Neural progenitor cell (in vitro differentiated cells): ENCODE data around the gene PLXNA4. TPM values are rescaled to one million over a fixed set of nuclear protein-coding genes. Genes with fewer than 3 reads are reported as not detected.

ENCODE experiments used
- DNase-seq: peaks from one replicate; pipeline ENCODE4 v3.0.0-alpha.2; 2016; ENCODE audit warnings: low spot score
- H2AFZ ChIP-seq: fragments of 200-600 bp; sonication (generic); replicated peaks from 2 replicates; pipeline ENCODE4 v1.6.1; 2016; ENCODE audit warnings: antibody characterized with exemption
- H3F3A ChIP-seq: fragments of 200-600 bp; sonication (generic); 2 replicates; pipeline ENCODE4 v1.6.1; 2016; ENCODE audit warnings: antibody characterized with exemption, low read depth
- H3K27ac ChIP-seq: fragments of 200-600 bp; sonication (generic); 2 replicates; pipeline ENCODE4 v1.5.1; 2016; ENCODE audit warnings: mild to moderate bottlenecking
- H3K27me3 ChIP-seq: fragments of 200-600 bp; sonication (generic); 2 replicates; pipeline ENCODE4 v1.6.1; 2016; ENCODE audit warnings: mild to moderate bottlenecking, moderate library complexity
- H3K36me3 ChIP-seq: fragments of 200-600 bp; sonication (generic); 2 replicates; pipeline ENCODE4 v1.5.1; 2016
- H3K4me1 ChIP-seq: fragments of 200-600 bp; sonication (generic); 2 replicates; pipeline ENCODE4 v1.6.1; 2016; ENCODE audit warnings: mixed run types
- H3K4me2 ChIP-seq: fragments of 200-600 bp; sonication (generic); 2 replicates; pipeline ENCODE4 v1.6.1; 2016
- H3K4me3 ChIP-seq: fragments of 200-600 bp; sonication (generic); 2 replicates; pipeline ENCODE4 v1.5.1; 2016
- H3K79me2 ChIP-seq: fragments of 200-600 bp; sonication (generic); 2 replicates; pipeline ENCODE4 v1.6.1; 2016; ENCODE audit warnings: low read depth
- H3K9ac ChIP-seq: fragments of 200-600 bp; sonication (generic); 2 replicates; pipeline ENCODE4 v1.6.1; 2016
- H3K9me3 ChIP-seq: fragments of 200-600 bp; sonication (generic); 2 replicates; pipeline ENCODE4 v1.5.1; 2016; ENCODE audit warnings: low read depth
- H4K20me1 ChIP-seq: fragments of 200-600 bp; sonication (generic); 2 replicates; pipeline ENCODE4 v1.6.1; 2016; ENCODE audit warnings: low read depth
- H3K27ac Mint-ChIP-seq: 3 replicates; pipeline ENCODE4 v1.8.0; 2021; ENCODE audit warnings: mixed read lengths
- H3K27me3 Mint-ChIP-seq: 2 replicates; pipeline ENCODE4 v1.8.0; 2022; ENCODE audit warnings: low read depth, mild to moderate bottlenecking, inconsistent platforms, moderate library complexity, mixed read lengths; ENCODE audit not compliant: insufficient read depth
- H3K36me3 Mint-ChIP-seq: 3 replicates; pipeline ENCODE4 v1.8.0; 2021; ENCODE audit warnings: mixed read lengths
- H3K4me1 Mint-ChIP-seq: 3 replicates; pipeline ENCODE4 v1.8.0; 2021; ENCODE audit warnings: mixed read lengths
- H3K4me3 Mint-ChIP-seq: 3 replicates; pipeline ENCODE4 v1.8.0; 2021; ENCODE audit warnings: mild to moderate bottlenecking, moderate library complexity, mixed read lengths
- H3K9me3 Mint-ChIP-seq: 3 replicates; pipeline ENCODE4 v1.8.0; 2020; ENCODE audit warnings: mixed read lengths
- CTCF ChIP-seq: fragments of 200-600 bp; sonication (generic); IDR thresholded peaks from 2 replicates; pipeline ENCODE4 v1.5.1; 2017; ENCODE audit warnings: antibody characterized with exemption, mild to moderate bottlenecking
- EZH2 ChIP-seq: fragments of 200-600 bp; sonication (generic); IDR thresholded peaks from 2 replicates; pipeline ENCODE4 v1.6.1; 2017; ENCODE audit warnings: antibody characterized with exemption, mild to moderate bottlenecking, moderate library complexity
- EZH2phosphoT487 ChIP-seq: fragments of 200-600 bp; sonication (generic); IDR thresholded peaks from 2 replicates; pipeline ENCODE4 v1.6.1; 2017; ENCODE audit warnings: antibody characterized with exemption
- total RNA-seq: library from RNA; depleted of rRNA; stranded (reverse); fragments of >200 nt; gene quantifications from 2 replicates; pipeline ENCODE4 v1.2.3, GENCODE V29; 2015; ENCODE audit warnings: low replicate concordance

The PLXNA4 gene
- total RNA-seq, 1 donor from 2014 or later: 0.49 TPM

DNA sequence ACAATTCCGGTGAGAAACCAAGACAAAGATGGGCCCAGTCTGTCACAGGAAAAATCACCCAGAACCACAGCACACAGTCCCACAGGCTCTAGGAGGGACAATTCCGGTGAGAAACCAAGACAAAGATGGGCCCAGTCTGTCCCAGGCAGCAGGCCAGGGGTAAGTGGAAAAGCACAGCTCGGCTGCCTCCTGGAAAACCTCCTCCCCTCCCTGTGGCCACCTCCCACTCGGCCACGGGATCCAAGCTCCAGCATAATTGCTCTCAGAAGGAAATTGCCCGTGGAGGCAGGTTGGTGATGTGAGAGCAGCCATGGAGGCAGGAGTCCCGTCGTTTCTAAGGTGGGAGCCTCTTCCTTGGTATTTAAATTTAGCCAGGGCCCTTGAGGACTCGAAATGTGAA is 95.7 kb downstream of the PLXNA4 start:
- no peaks in the 10 kb centered on the region for H3K79me2 ChIP-seq
- H3K9me3 ChIP-seq: no peaks in the 10 kb centered on the region
- no peaks in the 10 kb centered on the region for H3K36me3 ChIP-seq
- H2AFZ ChIP-seq: no peak overlapping the region
- H3K27me3 Mint-ChIP-seq: peaks cover 10% of the 10 kb centered on the region
- no peak overlapping the region for H3K4me2 ChIP-seq
- H3K4me3 Mint-ChIP-seq: no peak overlapping the region
- no peaks in the 10 kb centered on the region for H3K36me3 Mint-ChIP-seq
- TF ChIP-seq CTCF (no peak), EZH2phosphoT487 (no peak), EZH2 (no peak)
- no peak for DNase-seq
- H3K27ac Mint-ChIP-seq: no peak overlapping the region
- H3K27ac ChIP-seq: no peak overlapping the region
- no peak overlapping the region for H3K9ac ChIP-seq
- no peaks in the 10 kb centered on the region for H3K27me3 ChIP-seq
- no peak overlapping the region for H3K4me3 ChIP-seq
- H3K4me1 ChIP-seq: peaks cover 10% of the 10 kb centered on the region
- no peaks in the 10 kb centered on the region for H4K20me1 ChIP-seq
- H3K9me3 Mint-ChIP-seq: no peaks in the 10 kb centered on the region
- H3F3A ChIP-seq: peaks cover 6% of the 10 kb centered on the region
- H3K4me1 Mint-ChIP-seq: peaks cover 5% of the 10 kb centered on the region

DNA sequence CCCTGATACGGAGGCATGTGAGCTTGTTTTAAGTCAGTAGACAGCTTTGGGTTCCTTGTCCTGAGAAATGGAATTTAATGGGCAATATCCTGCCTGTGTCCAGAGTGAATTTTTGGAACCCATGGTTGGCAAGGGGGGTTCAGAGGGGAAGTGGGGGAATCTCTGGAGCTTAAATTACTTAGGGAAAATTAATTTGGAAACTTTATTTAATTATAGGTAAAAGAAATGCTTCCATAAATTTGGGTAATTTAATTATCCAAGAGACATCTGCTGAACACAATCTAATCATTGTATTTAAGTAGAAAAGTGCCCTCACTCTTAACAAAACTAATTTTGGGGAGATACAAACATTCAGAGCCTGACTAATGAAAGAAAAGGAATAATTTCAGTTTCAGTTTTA is 99.7 kb downstream of the PLXNA4 start:
- H3K4me1 Mint-ChIP-seq: peaks cover 34% of the 10 kb centered on the region
- DNase-seq: no peak
- no peaks in the 10 kb centered on the region for H3K36me3 Mint-ChIP-seq
- H3K27me3 Mint-ChIP-seq: peaks cover 16% of the 10 kb centered on the region
- H3K27ac Mint-ChIP-seq: no peak overlapping the region
- TF ChIP-seq EZH2phosphoT487: no peak
- TF ChIP-seq EZH2: no peak
- no peak for TF ChIP-seq CTCF
- H3F3A ChIP-seq: peaks cover 8% of the 10 kb centered on the region
- no peak overlapping the region for H3K4me3 ChIP-seq
- H4K20me1 ChIP-seq: no peaks in the 10 kb centered on the region
- H3K79me2 ChIP-seq: no peaks in the 10 kb centered on the region
- peaks cover 28% of the 10 kb centered on the region for H3K4me1 ChIP-seq
- no peaks in the 10 kb centered on the region for H3K36me3 ChIP-seq
- H3K4me3 Mint-ChIP-seq: no peak overlapping the region
- H3K9me3 ChIP-seq: no peaks in the 10 kb centered on the region
- H3K4me2 ChIP-seq: peak overlapping the region; percentile 72
- H3K27ac ChIP-seq: no peak overlapping the region
- H3K27me3 ChIP-seq: no peaks in the 10 kb centered on the region
- H2AFZ ChIP-seq: no peak overlapping the region
- no peaks in the 10 kb centered on the region for H3K9me3 Mint-ChIP-seq
- no peak overlapping the region for H3K9ac ChIP-seq

DNA sequence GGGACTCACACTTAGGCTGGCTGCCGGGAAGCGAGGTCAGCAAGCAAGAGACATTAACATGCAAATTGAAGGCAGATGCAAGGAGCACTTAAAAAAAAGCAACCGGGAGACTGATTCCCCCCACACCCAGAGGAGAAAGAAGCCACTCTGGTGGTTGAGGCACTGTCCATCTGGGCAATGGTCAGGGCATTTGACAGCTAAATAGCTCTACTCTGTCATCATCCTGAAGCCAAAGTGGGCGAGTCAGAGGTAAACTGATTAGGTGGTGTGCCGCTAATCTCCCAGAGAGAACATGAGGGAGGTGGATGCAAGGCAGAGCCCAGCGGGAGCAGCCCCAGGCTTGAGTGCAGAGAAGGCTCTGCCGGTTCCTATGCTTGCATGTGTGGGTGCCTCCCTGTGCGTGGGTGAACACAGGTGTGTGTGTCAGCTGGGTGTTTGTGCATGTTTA is 100.6 kb downstream of the PLXNA4 start:
- H3K36me3 ChIP-seq: no peaks in the 10 kb centered on the region
- no peaks in the 10 kb centered on the region for H3K9me3 ChIP-seq
- peak; percentile 52 for DNase-seq
- no peaks in the 10 kb centered on the region for H3K79me2 ChIP-seq
- H3K4me1 ChIP-seq: peaks cover 28% of the 10 kb centered on the region
- no peak overlapping the region for H2AFZ ChIP-seq
- no peaks in the 10 kb centered on the region for H4K20me1 ChIP-seq
- Mint-ChIP-seq H3K4me1 (peaks cover 34% of the 10 kb centered on the region), H3K9me3 (no peaks in the 10 kb centered on the region), H3K27ac (peak overlapping the region; percentile 48), H3K36me3 (no peaks in the 10 kb centered on the region), H3K27me3 (peaks cover 16% of the 10 kb centered on the region), H3K4me3 (peak overlapping the region; percentile 57)
- TF ChIP-seq EZH2 (no peak), CTCF (no peak), EZH2phosphoT487 (no peak)
- peak overlapping the region; percentile 11 for H3K4me3 ChIP-seq
- no peaks in the 10 kb centered on the region for H3K27me3 ChIP-seq
- H3F3A ChIP-seq: peaks cover 8% of the 10 kb centered on the region
- H3K9ac ChIP-seq: no peak overlapping the region
- H3K4me2 ChIP-seq: peak overlapping the region; percentile 72
- H3K27ac ChIP-seq: no peak overlapping the region
